SK-N-SH treated with all-trans-retinoic acid at 6 μM for 48 hours (cell line): Measurements from ENCODE around the gene RGS7BP.

Source experiments
- ATAC-seq: fragments of 200-7000 bp; cut with Tn5 transposase; 3 replicates; pipeline ENCODE4 v1.9.1; 2020; ENCODE audit warnings: mild to moderate bottlenecking, moderate library complexity
- ARNTL ChIP-seq: fragments of 450-650 bp; formaldehyde crosslinking; IDR thresholded peaks from 2 replicates; pipeline ENCODE4 v1.5.0; 2020; ENCODE audit warnings: low read depth, mild to moderate bottlenecking, moderate library complexity, borderline replicate concordance
- BACH2 ChIP-seq: fragments of 250-450 bp; sonication (Bioruptor Pico); IDR thresholded peaks from 2 replicates; pipeline ENCODE4 v1.9.0; 2021; ENCODE audit warnings: mild to moderate bottlenecking, borderline replicate concordance
- CSDC2 ChIP-seq: fragments of 250-450 bp; sonication (Bioruptor Pico); IDR thresholded peaks from 2 replicates; pipeline ENCODE4 v1.5.0; 2020; ENCODE audit warnings: mild to moderate bottlenecking, moderate library complexity
- ESRRG ChIP-seq: fragments of 250-450 bp; sonication (Bioruptor Pico); IDR thresholded peaks from 2 replicates; pipeline ENCODE4 v1.6.1; 2021; ENCODE audit warnings: mild to moderate bottlenecking
- GLIS3 ChIP-seq: fragments of 250-450 bp; sonication (Bioruptor Pico); IDR thresholded peaks from 2 replicates; pipeline ENCODE4 v1.5.0; 2020; ENCODE audit warnings: mild to moderate bottlenecking, moderate library complexity
- ISL1 ChIP-seq: fragments of 250-450 bp; sonication (Bioruptor Pico); IDR thresholded peaks from 2 replicates; pipeline ENCODE4 v2.1.2; 2022; ENCODE audit warnings: mild to moderate bottlenecking, moderate library complexity
- OSR1 ChIP-seq: fragments of 250-450 bp; sonication (Bioruptor Pico); IDR thresholded peaks from 2 replicates; pipeline ENCODE4 v1.8.0; 2022; ENCODE audit warnings: moderate library complexity, mild to moderate bottlenecking, inconsistent platforms
- POU6F1 ChIP-seq: fragments of 250-450 bp; sonication (Bioruptor Pico); IDR thresholded peaks from 2 replicates; pipeline ENCODE4 v1.8.0; 2021; ENCODE audit warnings: low read depth, mild to moderate bottlenecking, moderate library complexity, borderline replicate concordance
- PPARA ChIP-seq: fragments of 250-450 bp; sonication (Bioruptor Pico); IDR thresholded peaks from 2 replicates; pipeline ENCODE4 v1.5.0; 2020; ENCODE audit warnings: mild to moderate bottlenecking, borderline replicate concordance
- RARB ChIP-seq: fragments of 250-450 bp; sonication (Bioruptor Pico); IDR thresholded peaks from 2 replicates; pipeline ENCODE4 v1.8.0; 2021; ENCODE audit warnings: mild to moderate bottlenecking, moderate library complexity
- SNAI2 ChIP-seq: fragments of 250-450 bp; sonication (Bioruptor Pico); IDR thresholded peaks from 2 replicates; pipeline ENCODE4 v1.5.0; 2020; ENCODE audit warnings: mild to moderate bottlenecking, moderate library complexity
- TOX ChIP-seq: fragments of 250-450 bp; sonication (Bioruptor Pico); IDR thresholded peaks from 2 replicates; pipeline ENCODE4 v1.8.0; 2021; ENCODE audit warnings: mild to moderate bottlenecking, moderate library complexity, borderline replicate concordance
- TSHZ2 ChIP-seq: fragments of 250-450 bp; sonication (Bioruptor Pico); IDR thresholded peaks from 2 replicates; pipeline ENCODE4 v1.5.0; 2020; ENCODE audit warnings: mild to moderate bottlenecking, moderate library complexity
- ZC3H10 ChIP-seq: fragments of 250-450 bp; sonication (Bioruptor Pico); IDR thresholded peaks from 2 replicates; pipeline ENCODE4 v1.5.1; 2021; ENCODE audit warnings: mild to moderate bottlenecking, moderate library complexity
- ZFP3 ChIP-seq: fragments of 250-450 bp; sonication (Bioruptor Pico); IDR thresholded peaks from 2 replicates; pipeline ENCODE4 v1.5.0; 2020; ENCODE audit warnings: mild to moderate bottlenecking, moderate library complexity
- ZFP30 ChIP-seq: fragments of 450-650 bp; formaldehyde crosslinking; IDR thresholded peaks from 2 replicates; pipeline ENCODE4 v1.5.0; 2022; ENCODE audit warnings: mild to moderate bottlenecking, moderate library complexity
- ZNF565 ChIP-seq: fragments of 450-650 bp; formaldehyde crosslinking; conservative IDR thresholded peaks from 2 replicates; pipeline ENCODE4 v1.5.0; 2020; ENCODE audit warnings: low read depth, mild to moderate bottlenecking, moderate library complexity
- ZNF70 ChIP-seq: fragments of 450-650 bp; formaldehyde crosslinking; IDR thresholded peaks from 2 replicates; pipeline ENCODE4 v1.5.0; 2020; ENCODE audit warnings: mild to moderate bottlenecking, moderate library complexity
- ZNF8 ChIP-seq: fragments of 450-650 bp; formaldehyde crosslinking; IDR thresholded peaks from 2 replicates; pipeline ENCODE4 v1.5.0; 2020; ENCODE audit warnings: mild to moderate bottlenecking, moderate library complexity
- TF ChIP-seq, protein P1 (sequence below): fragments of 250-450 bp; sonication (Bioruptor Pico); IDR thresholded peaks from 2 replicates; pipeline ENCODE4 v1.8.0; 2020; ENCODE audit warnings: mild to moderate bottlenecking, moderate library complexity, borderline replicate concordance

The RGS7BP gene

DNA sequence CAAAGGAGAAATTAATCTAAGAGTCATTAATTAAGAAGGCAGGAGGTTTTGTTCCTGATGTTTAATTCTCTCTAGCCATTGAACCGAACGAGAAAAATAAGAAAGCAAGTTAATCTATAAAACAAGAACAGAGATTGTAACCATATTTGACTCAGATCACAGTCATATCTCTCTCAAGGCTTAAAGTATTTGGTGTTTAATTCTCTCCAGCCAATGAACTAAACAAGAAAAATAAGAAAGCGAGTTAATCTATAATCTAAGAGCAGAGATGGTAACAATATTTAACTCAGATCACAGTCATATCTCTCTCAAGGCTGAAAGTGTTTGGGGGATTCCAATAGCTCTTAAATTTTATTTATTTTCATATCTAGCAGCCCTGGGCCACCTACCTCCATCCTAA, 110.1 kb downstream of the RGS7BP start:
- ATAC-seq: no peak
- TF ChIP-seq OSR1 (CRISPR knock-in tag) (no peak), TOX (no peak), ESRRG (CRISPR knock-in tag) (no peak), GLIS3 (CRISPR knock-in tag) (no peak), ZNF8 (CRISPR knock-in tag) (no peak), POU6F1 (CRISPR knock-in tag) (no peak), PPARA (no peak), ARNTL (no peak), TSHZ2 (CRISPR knock-in tag) (no peak), CSDC2 (no peak), ZFP3 (CRISPR knock-in tag) (no peak), BACH2 (CRISPR knock-in tag) (no peak), ZFP30 (CRISPR knock-in tag) (no peak), ISL1 (no peak), ZNF565 (CRISPR knock-in tag) (no peak), ZC3H10 (CRISPR knock-in tag) (no peak)
- TF ChIP-seq, protein P1, sequence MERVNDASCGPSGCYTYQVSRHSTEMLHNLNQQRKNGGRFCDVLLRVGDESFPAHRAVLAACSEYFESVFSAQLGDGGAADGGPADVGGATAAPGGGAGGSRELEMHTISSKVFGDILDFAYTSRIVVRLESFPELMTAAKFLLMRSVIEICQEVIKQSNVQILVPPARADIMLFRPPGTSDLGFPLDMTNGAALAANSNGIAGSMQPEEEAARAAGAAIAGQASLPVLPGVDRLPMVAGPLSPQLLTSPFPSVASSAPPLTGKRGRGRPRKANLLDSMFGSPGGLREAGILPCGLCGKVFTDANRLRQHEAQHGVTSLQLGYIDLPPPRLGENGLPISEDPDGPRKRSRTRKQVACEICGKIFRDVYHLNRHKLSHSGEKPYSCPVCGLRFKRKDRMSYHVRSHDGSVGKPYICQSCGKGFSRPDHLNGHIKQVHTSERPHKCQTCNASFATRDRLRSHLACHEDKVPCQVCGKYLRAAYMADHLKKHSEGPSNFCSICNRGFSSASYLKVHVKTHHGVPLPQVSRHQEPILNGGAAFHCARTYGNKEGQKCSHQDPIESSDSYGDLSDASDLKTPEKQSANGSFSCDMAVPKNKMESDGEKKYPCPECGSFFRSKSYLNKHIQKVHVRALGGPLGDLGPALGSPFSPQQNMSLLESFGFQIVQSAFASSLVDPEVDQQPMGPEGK: no peak

DNA sequence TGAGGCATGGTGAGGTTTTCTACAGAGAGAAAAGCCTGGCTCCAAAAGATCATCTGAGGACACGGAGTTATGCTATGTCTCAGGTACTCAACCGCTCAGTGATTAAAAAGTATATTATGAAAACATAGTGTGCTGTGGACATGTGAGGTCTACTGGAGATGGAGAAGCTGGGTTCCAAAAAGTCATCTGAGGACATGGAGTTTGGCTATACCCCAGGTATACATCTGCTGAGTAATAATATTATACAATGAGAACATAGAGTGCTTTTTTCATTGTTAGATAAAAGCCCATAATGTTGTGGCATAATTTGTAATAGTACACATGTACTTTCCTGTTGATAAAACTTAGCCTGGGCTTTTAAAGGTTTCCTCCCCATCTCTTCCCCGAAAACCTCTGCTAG, 113.8 kb downstream of the RGS7BP start:
- TF ChIP-seq ZNF8 (CRISPR knock-in tag) (no peak), CSDC2 (no peak), ZNF70 (CRISPR knock-in tag) (no peak), ZFP30 (CRISPR knock-in tag) (no peak), ISL1 (no peak), ESRRG (CRISPR knock-in tag) (no peak), ZFP3 (CRISPR knock-in tag) (no peak), RARB (no peak), SNAI2 (no peak), PPARA (no peak), BACH2 (CRISPR knock-in tag) (no peak), GLIS3 (CRISPR knock-in tag) (no peak)
- TF ChIP-seq, protein P1: no peak
- ATAC-seq: no peak

DNA sequence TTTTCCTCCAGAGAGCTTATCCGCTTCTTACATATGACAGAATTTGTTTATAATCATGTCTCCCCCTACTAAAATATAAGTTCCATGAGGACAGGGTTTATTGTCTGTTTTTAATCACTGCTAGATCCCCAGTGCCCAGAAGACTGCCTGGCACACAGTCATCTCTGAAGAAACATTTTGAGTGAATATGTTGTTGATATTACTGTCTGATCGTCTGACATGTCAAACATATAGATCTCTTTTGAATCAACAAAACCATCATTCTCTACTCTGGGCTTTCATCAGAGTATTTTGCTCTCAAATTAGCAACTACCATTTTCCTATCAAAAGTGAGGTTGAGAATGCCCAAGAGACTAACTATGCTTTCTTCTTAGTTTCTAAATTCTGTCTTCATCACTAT, 117.2 kb downstream of the RGS7BP start:
- no peak for TF ChIP-seq TSHZ2 (CRISPR knock-in tag)
- no peak for ATAC-seq
